ENCODE data around the gene FLNB. TPM values are rescaled to one million over a fixed set of nuclear protein-coding genes. Genes with fewer than 3 reads are reported as not detected.

FLNB gene
- total and polyA plus RNA-seq, 8 donors, result 38.2 to 204 (median 85.9) TPM

DNA sequence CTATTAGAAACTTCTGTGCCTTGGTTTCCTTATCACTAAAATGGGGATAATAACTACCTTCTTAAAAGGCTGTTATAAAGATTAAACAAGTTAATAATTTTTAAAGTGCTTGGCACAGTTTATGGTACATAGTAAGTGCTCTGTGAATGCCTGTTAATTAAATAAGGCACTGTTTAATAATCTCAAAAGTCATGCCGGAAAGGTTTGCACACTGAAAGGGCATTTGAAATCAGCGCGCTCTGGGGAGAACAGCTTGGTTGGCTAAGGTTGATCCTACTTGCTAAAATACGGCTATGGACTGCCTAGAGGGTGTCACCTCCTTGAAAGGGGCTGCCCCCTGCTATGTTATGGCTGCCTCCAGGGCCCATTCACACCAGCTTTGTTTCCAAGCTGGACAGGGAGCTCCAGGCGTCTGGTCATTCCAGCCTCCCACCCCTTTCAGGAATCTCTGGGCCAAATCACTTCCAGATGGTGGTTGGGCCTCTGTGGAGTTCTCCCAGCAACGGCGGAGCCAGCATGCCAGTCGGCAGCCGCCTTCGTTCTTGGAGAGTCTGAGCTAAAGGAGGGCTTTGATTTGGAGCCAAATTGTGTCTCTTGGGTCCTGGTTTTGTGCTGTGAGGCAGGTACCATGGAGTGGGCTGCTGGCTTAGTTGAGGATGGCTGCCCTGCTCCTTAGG, 5.9 kb downstream of the FLNB start:
- no peaks in the 10 kb centered on the region for H3K36me3 ChIP-seq
- no peaks in the 10 kb centered on the region for H3K9me3 ChIP-seq
- H3K4me1 ChIP-seq, result peaks cover 54 to 100% (median 83%) of the 10 kb centered on the region in 4 donors
- peak; percentile 39 to 82 for DNase-seq
- peak overlapping the region; percentile 21 to 90 (median 88) for H3K27ac ChIP-seq
- H3K4me3 ChIP-seq, result peak overlapping the region in 1 of 4 donors; percentile 9
- WGBS, 5 donors, result 16 to 45% (median 29%) methylated on average over 5 to 10 of the region's 10 CpGs
- intact Hi-C loops (cut with DNase I; ENCODE audit: low total_unique reads), result no loop called here
- no peaks in the 10 kb centered on the region for H3K27me3 ChIP-seq
- TF ChIP-seq POLR2AphosphoS5 (IDR thresholded peaks at IDR 0.05) (peak in 2 of 3 donors; percentile 12 to 20), EP300 (IDR thresholded peaks at IDR 0.05) (peak; percentile 4), POLR2A (IDR thresholded peaks at IDR 0.05) (no peak)
- TF ChIP-seq, protein P1, sequence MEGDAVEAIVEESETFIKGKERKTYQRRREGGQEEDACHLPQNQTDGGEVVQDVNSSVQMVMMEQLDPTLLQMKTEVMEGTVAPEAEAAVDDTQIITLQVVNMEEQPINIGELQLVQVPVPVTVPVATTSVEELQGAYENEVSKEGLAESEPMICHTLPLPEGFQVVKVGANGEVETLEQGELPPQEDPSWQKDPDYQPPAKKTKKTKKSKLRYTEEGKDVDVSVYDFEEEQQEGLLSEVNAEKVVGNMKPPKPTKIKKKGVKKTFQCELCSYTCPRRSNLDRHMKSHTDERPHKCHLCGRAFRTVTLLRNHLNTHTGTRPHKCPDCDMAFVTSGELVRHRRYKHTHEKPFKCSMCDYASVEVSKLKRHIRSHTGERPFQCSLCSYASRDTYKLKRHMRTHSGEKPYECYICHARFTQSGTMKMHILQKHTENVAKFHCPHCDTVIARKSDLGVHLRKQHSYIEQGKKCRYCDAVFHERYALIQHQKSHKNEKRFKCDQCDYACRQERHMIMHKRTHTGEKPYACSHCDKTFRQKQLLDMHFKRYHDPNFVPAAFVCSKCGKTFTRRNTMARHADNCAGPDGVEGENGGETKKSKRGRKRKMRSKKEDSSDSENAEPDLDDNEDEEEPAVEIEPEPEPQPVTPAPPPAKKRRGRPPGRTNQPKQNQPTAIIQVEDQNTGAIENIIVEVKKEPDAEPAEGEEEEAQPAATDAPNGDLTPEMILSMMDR (IDR thresholded peaks at IDR 0.05), result no peak

DNA sequence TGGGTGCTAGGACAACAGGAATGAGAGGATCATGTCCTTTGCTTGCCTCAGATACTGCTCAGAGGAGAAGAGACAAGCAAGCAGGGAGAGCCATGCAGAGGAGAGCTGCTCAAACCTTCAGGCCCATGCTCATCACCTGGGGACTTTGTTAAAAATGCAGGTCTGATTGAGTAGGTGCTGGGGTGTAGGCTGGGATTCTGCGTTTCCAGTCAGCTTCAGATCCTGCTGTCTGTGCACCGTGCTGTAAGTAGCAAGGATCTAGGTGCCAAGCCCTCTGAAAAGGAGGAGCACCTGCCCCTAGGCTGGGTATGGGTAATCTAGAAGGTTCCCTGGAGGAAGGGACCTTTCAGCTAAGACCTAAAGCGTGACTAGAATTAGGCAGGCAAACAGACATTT, 7.3 kb downstream of the FLNB start:
- Histone ChIP-seq H3K27me3 (no peaks in the 10 kb centered on the region), H3K36me3 (no peaks in the 10 kb centered on the region), H3K4me1 (peaks cover 57 to 100% (median 85%) of the 10 kb centered on the region in 4 donors), H3K4me3 (no peak overlapping the region), H3K9me3 (no peaks in the 10 kb centered on the region), H3K27ac (peak overlapping the region in 3 of 5 donors; percentile 88 to 90 (median 90))
- DNase-seq, result no peak
- 53 to 76% (median 64%) methylated on average over 3 of the region's 3 CpGs for WGBS, 5 donors
- intact Hi-C loops (cut with DNase I; ENCODE audit: low total_unique reads), result no loop called here
- TF ChIP-seq POLR2A (IDR thresholded peaks at IDR 0.05) (no peak), POLR2AphosphoS5 (IDR thresholded peaks at IDR 0.05) (no peak), EP300 (IDR thresholded peaks at IDR 0.05) (no peak)
- TF ChIP-seq, protein P1 (IDR thresholded peaks at IDR 0.05), result no peak

GRCh38 chr3:58016710-58017109, 8.5 kb downstream of the FLNB start:
- H3K27ac ChIP-seq, result peak overlapping the region in 2 of 5 donors; percentile 35 to 82
- H3K27me3 ChIP-seq, result no peaks in the 10 kb centered on the region
- H3K4me3 ChIP-seq, result no peak overlapping the region
- TF ChIP-seq, protein P1 (IDR thresholded peaks at IDR 0.05), result no peak
- no peak for TF ChIP-seq EP300 (IDR thresholded peaks at IDR 0.05)
- TF ChIP-seq POLR2A (IDR thresholded peaks at IDR 0.05), result no peak
- no peak for TF ChIP-seq POLR2AphosphoS5 (IDR thresholded peaks at IDR 0.05)
- no peaks in the 10 kb centered on the region for H3K36me3 ChIP-seq
- intact Hi-C loops (cut with DNase I; ENCODE audit: low total_unique reads), result no loop called here
- 23 to 48% (median 36%) methylated on average over 1 of the region's 1 CpG for WGBS, 5 donors
- DNase-seq, result no peak
- no peaks in the 10 kb centered on the region for H3K9me3 ChIP-seq
- peaks cover 58 to 100% (median 87%) of the 10 kb centered on the region in 4 donors for H3K4me1 ChIP-seq

GRCh38 chr3:58018892-58019742, 10.9 kb downstream of the FLNB start:
- 67 to 83% (median 77%) methylated on average over 8 of the region's 8 CpGs for WGBS, 5 donors
- H3K27me3 ChIP-seq, result no peaks in the 10 kb centered on the region
- DNase-seq, result no peak
- no peaks in the 10 kb centered on the region for H3K9me3 ChIP-seq
- peak overlapping the region in 4 of 5 donors; percentile 72 to 82 (median 78) for H3K27ac ChIP-seq
- H3K4me3 ChIP-seq, result no peak overlapping the region
- H3K36me3 ChIP-seq, result no peaks in the 10 kb centered on the region
- TF ChIP-seq POLR2A (IDR thresholded peaks at IDR 0.05), result no peak
- peaks cover 58 to 100% (median 80%) of the 10 kb centered on the region in 4 donors for H3K4me1 ChIP-seq
- intact Hi-C loops (cut with DNase I; ENCODE audit: low total_unique reads), result no loop called here
